Measurements from ENCODE around the gene ST14.

DNA sequence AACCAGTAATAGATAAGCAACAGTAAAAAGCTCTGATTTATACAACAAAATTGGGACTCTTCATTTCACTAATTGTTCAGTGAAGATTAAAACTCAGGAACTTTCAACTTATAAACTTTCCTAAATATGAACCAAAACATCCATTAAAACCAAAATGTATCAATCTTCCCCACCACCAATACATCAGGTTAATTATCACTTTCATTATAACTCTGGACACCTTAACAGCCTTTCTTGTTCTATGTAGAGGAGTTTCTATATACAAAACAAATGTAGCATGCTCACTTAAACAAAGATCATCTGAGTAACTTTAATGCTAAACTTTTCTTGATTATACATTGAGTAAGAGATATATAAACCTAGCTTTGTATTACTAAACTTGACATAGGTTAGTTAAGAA is 74.7 kb downstream of the ST14 start:
- TF ChIP-seq, protein P1, sequence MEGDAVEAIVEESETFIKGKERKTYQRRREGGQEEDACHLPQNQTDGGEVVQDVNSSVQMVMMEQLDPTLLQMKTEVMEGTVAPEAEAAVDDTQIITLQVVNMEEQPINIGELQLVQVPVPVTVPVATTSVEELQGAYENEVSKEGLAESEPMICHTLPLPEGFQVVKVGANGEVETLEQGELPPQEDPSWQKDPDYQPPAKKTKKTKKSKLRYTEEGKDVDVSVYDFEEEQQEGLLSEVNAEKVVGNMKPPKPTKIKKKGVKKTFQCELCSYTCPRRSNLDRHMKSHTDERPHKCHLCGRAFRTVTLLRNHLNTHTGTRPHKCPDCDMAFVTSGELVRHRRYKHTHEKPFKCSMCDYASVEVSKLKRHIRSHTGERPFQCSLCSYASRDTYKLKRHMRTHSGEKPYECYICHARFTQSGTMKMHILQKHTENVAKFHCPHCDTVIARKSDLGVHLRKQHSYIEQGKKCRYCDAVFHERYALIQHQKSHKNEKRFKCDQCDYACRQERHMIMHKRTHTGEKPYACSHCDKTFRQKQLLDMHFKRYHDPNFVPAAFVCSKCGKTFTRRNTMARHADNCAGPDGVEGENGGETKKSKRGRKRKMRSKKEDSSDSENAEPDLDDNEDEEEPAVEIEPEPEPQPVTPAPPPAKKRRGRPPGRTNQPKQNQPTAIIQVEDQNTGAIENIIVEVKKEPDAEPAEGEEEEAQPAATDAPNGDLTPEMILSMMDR (IDR thresholded peaks at IDR 0.05; ENCODE audit: insufficient read depth, low read length), result no peak
- TF ChIP-seq, protein P2, sequence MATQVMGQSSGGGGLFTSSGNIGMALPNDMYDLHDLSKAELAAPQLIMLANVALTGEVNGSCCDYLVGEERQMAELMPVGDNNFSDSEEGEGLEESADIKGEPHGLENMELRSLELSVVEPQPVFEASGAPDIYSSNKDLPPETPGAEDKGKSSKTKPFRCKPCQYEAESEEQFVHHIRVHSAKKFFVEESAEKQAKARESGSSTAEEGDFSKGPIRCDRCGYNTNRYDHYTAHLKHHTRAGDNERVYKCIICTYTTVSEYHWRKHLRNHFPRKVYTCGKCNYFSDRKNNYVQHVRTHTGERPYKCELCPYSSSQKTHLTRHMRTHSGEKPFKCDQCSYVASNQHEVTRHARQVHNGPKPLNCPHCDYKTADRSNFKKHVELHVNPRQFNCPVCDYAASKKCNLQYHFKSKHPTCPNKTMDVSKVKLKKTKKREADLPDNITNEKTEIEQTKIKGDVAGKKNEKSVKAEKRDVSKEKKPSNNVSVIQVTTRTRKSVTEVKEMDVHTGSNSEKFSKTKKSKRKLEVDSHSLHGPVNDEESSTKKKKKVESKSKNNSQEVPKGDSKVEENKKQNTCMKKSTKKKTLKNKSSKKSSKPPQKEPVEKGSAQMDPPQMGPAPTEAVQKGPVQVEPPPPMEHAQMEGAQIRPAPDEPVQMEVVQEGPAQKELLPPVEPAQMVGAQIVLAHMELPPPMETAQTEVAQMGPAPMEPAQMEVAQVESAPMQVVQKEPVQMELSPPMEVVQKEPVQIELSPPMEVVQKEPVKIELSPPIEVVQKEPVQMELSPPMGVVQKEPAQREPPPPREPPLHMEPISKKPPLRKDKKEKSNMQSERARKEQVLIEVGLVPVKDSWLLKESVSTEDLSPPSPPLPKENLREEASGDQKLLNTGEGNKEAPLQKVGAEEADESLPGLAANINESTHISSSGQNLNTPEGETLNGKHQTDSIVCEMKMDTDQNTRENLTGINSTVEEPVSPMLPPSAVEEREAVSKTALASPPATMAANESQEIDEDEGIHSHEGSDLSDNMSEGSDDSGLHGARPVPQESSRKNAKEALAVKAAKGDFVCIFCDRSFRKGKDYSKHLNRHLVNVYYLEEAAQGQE (IDR thresholded peaks at IDR 0.05; ENCODE audit: insufficient replicate concordance, low read depth), result no peak
